Adrenal gland (tissue), 5 donors: ENCODE measurements around the gene KIF6.

Experiments
- POLR2A ChIP-seq, 2 donors: fragments of 450-650 bp; IDR thresholded peaks; one replicate each; pipeline ENCODE4 v1.6.1; 2017; ENCODE audit warnings: antibody characterized with exemption in 2 of 2, mild to moderate bottlenecking in 2 of 2, moderate library complexity in 1 of 2
- TF ChIP-seq, protein P1 (sequence below), 6 experiments: fragments of 450-650 bp in 4 of 6; fragments of 200-600 bp in 2 of 6; sonication (generic) in 1 of 6; IDR thresholded peaks; 1 replicate in 5 of 6; 2 replicates in 1 of 6; pipeline versions ENCODE4 v1.5.1 to v1.8.0; 2016 to 2021; ENCODE audit warnings: antibody characterized with exemption in 6 of 6, mild to moderate bottlenecking in 2 of 6, moderate library complexity in 1 of 6
- donor health status: DM: no; HTN: no; CAD: no.

GRCh38 chr6:39558591-39559190 lies 166.5 kb downstream of the KIF6 start:
- TF ChIP-seq, protein P1, sequence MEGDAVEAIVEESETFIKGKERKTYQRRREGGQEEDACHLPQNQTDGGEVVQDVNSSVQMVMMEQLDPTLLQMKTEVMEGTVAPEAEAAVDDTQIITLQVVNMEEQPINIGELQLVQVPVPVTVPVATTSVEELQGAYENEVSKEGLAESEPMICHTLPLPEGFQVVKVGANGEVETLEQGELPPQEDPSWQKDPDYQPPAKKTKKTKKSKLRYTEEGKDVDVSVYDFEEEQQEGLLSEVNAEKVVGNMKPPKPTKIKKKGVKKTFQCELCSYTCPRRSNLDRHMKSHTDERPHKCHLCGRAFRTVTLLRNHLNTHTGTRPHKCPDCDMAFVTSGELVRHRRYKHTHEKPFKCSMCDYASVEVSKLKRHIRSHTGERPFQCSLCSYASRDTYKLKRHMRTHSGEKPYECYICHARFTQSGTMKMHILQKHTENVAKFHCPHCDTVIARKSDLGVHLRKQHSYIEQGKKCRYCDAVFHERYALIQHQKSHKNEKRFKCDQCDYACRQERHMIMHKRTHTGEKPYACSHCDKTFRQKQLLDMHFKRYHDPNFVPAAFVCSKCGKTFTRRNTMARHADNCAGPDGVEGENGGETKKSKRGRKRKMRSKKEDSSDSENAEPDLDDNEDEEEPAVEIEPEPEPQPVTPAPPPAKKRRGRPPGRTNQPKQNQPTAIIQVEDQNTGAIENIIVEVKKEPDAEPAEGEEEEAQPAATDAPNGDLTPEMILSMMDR (IDR thresholded peaks at IDR 0.05): no peak
- no peak for TF ChIP-seq POLR2A (IDR thresholded peaks at IDR 0.05)
